Ovary (tissue), 9 donors: ENCODE results near the gene R3HCC1L. TPM values are rescaled to one million over a fixed set of nuclear protein-coding genes. Genes with fewer than 3 reads are reported as not detected.
"Not testable (repeated sequence)": the region's sequence is repeated elsewhere in the genome, so short reads cannot be mapped to it uniquely, and the experiment has no call there.

Source experiments
- DNase-seq, 5 donors: peaks; one replicate each; pipeline ENCODE4 v3.0.0-alpha.2; 2019 to 2020
- H3K27ac ChIP-seq, 2 donors: fragments of 200-600 bp; one replicate each; pipeline versions ENCODE4 v1.5.1 to v1.8.0; 2019 to 2022
- H3K27me3 ChIP-seq: fragments of 200-600 bp; one replicate; pipeline ENCODE4 v1.8.0; 2022
- H3K36me3 ChIP-seq: fragments of 200-600 bp; sonication (generic); one replicate; pipeline ENCODE4 v1.5.1; 2019
- H3K4me1 ChIP-seq: one replicate; pipeline ENCODE4 v1.8.1; 2013; ENCODE audit warnings: mild to moderate bottlenecking, moderate library complexity; ENCODE audit not compliant: insufficient read depth
- H3K4me3 ChIP-seq: fragments of 200-600 bp; sonication (generic); one replicate; pipeline ENCODE4 v1.5.1; 2017
- H3K9me3 ChIP-seq, 2 donors: fragments of 200-600 bp in 1 of 2; sonication (generic) in 1 of 2; one replicate each; pipeline versions ENCODE4 v1.5.1 to v1.8.1; 2013 to 2019; ENCODE audit warnings: mild to moderate bottlenecking in 1 of 2, moderate library complexity in 1 of 2
- EP300 ChIP-seq: sonication (generic); formaldehyde crosslinking; IDR thresholded peaks from one replicate; pipeline ENCODE4 v1.6.1; 2017; ENCODE audit warnings: antibody characterized with exemption
- POLR2A ChIP-seq: fragments of 450-650 bp; IDR thresholded peaks from one replicate; pipeline ENCODE4 v1.6.1; 2017; ENCODE audit warnings: antibody characterized with exemption, mild to moderate bottlenecking, moderate library complexity
- WGBS, 3 donors: extraction: QIAGEN DNeasy Blood & Tissue Kit in 1 of 3; methylation state at CpG; one replicate each; pipeline versions ENCODE4 v1.1.5 to v1.1.7; 2013 to 2017; 5-methylcytosine and 5-hydroxymethylcytosine counted together
- intact Hi-C, 4 donors: fragments of 100-400 bp; cut with DNase I; formaldehyde crosslinking; loops; one replicate each; pipeline versions ENCODE4 v1.11.0 to v1.15.1; 2022 to 2023
- polyA plus RNA-seq, 2 donors: library from polyadenylated mRNA; stranded (reverse); fragments of 200-250 nt in 1 of 2; fragments of 350-450 nt in 1 of 2; fragmentation: Illumina TruSeq in 1 of 2; extraction: RNeasy Lipid Tissue Mini Kit (QIAGEN cat#74804) in 1 of 2; gene quantifications; one replicate each; pipeline ENCODE4 v1.2.3, GENCODE V29; 2013 to 2014
- total RNA-seq, 7 donors: library from RNA; depleted of rRNA in 2 of 7; stranded (reverse); fragments of >200 nt in 2 of 7; fragmentation: NEBNext Ultra II Directional in 3 of 7; extraction: Animal tissue kit (Norgen Biotek cat#: 25700) in 3 of 7; gene quantifications; one replicate each; pipeline versions ENCODE4 v1.1.0 to v1.2.4, GENCODE V29; 2016 to 2023
- TF ChIP-seq, protein P1 (sequence below), 3 donors: fragments of 450-650 bp in 2 of 3; fragments of 200-600 bp in 1 of 3; IDR thresholded peaks; one replicate each; pipeline versions ENCODE4 v1.5.1 to v1.8.0; 2016 to 2022; ENCODE audit warnings: antibody characterized with exemption in 3 of 3, mild to moderate bottlenecking in 1 of 3
- donor health status: DM: no; HTN: no; CAD: no; lungs with moderate emphysema.
- donor health status: DM: no; HTN: no; CAD: no.
- donor health status: Bipolar disorder and iron deficiency.
- donor health status: DM: yes; HTN: yes; CAD: no.
- donor health status: DM: no; HTN: no; CAD: no.
- donor health status: DM: yes; HTN: yes; CAD: no.

R3HCC1L gene
- total and polyA plus RNA-seq, 9 donors, result 7.4 to 10.8 (median 9.1) TPM

- Histone ChIP-seq H3K27me3 (no peaks in the 10 kb centered on the region), H3K9me3 (no peaks in the 10 kb centered on the region), H3K27ac (no peak overlapping the region), H3K4me3 (no peak overlapping the region), H3K36me3 (no peaks in the 10 kb centered on the region), H3K4me1 (peaks cover 4% of the 10 kb centered on the region)
- WGBS, 3 donors, result 78 to 88% (median 82%) methylated on average over 3 of the region's 3 CpGs
- TF ChIP-seq, protein P1, sequence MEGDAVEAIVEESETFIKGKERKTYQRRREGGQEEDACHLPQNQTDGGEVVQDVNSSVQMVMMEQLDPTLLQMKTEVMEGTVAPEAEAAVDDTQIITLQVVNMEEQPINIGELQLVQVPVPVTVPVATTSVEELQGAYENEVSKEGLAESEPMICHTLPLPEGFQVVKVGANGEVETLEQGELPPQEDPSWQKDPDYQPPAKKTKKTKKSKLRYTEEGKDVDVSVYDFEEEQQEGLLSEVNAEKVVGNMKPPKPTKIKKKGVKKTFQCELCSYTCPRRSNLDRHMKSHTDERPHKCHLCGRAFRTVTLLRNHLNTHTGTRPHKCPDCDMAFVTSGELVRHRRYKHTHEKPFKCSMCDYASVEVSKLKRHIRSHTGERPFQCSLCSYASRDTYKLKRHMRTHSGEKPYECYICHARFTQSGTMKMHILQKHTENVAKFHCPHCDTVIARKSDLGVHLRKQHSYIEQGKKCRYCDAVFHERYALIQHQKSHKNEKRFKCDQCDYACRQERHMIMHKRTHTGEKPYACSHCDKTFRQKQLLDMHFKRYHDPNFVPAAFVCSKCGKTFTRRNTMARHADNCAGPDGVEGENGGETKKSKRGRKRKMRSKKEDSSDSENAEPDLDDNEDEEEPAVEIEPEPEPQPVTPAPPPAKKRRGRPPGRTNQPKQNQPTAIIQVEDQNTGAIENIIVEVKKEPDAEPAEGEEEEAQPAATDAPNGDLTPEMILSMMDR (IDR thresholded peaks at IDR 0.05), result no peak
- TF ChIP-seq POLR2A (no peak), EP300 (no peak)
- intact Hi-C loops, result no loop called here
- no peak for DNase-seq
Measured at GRCh38 chr10:98131619-98132018, 2.8 kb upstream of the R3HCC1L start.

DNA sequence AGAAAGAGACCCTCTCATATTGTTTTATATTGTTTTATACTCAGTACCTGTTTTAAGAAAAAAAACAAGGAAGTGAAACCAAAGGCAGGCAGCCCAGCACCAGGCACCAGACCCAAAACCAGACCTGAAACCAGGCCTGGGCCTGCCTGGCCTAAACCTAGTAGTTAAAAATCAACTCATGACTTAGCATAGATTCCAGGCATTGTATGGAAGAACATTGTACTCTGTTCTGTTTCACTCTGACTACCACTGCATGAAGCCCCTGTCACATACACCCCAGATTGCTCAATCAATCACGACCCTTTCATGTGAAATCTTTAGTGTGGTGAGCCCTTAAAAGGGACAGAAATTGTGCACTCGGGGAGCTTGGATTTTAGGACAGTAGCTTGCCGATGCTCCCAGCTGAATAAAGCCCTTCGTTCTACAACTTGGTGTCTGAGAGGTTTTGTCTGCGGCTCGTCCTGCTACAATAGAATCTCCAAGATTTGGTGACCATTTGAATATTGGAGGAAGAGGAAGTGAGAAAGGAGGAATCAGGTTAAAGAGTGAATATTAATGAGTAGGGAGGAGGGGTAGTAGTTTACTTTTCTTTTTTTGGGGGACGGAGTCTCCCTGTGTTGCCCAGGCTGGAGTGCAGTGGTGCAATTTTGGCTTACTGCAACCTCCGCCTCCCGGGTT, 1.2 kb upstream of the R3HCC1L start:
- intact Hi-C loops, H3K9me3 ChIP-seq, H3K36me3 ChIP-seq, H3K4me1 ChIP-seq, H3K27me3 ChIP-seq, DNase-seq, H3K4me3 ChIP-seq, H3K27ac ChIP-seq: not testable (repeated sequence)
- WGBS, 3 donors, result 96 to 97% (median 97%) methylated on average over 9 of the region's 9 CpGs

DNA sequence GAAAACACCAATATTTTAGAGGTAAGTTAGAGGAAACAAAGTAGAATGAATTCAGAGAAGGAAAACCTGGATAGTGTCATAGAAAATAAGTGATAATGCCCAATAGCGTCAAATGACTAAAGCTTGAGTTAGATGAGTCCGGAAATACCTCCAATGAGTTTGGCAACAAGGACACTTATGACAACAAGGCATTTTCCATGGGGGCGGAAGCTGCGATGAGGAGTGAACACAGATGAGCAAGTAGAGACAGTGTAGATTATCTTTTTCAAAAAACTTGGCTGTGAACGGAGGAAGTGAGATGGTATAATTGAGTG, 383 bp upstream of the R3HCC1L start:
- Histone ChIP-seq H3K27ac (no peak overlapping the region), H3K36me3 (no peaks in the 10 kb centered on the region), H3K4me1 (peaks cover 5% of the 10 kb centered on the region), H3K27me3 (no peaks in the 10 kb centered on the region), H3K9me3 (no peaks in the 10 kb centered on the region), H3K4me3 (peak overlapping the region; percentile 62)
- no peak for DNase-seq
- TF ChIP-seq EP300, result no peak
- TF ChIP-seq POLR2A, result no peak
- intact Hi-C loops, result no loop called here
- 42 to 55% (median 50%) methylated on average over 5 of the region's 5 CpGs for WGBS, 3 donors

DNA sequence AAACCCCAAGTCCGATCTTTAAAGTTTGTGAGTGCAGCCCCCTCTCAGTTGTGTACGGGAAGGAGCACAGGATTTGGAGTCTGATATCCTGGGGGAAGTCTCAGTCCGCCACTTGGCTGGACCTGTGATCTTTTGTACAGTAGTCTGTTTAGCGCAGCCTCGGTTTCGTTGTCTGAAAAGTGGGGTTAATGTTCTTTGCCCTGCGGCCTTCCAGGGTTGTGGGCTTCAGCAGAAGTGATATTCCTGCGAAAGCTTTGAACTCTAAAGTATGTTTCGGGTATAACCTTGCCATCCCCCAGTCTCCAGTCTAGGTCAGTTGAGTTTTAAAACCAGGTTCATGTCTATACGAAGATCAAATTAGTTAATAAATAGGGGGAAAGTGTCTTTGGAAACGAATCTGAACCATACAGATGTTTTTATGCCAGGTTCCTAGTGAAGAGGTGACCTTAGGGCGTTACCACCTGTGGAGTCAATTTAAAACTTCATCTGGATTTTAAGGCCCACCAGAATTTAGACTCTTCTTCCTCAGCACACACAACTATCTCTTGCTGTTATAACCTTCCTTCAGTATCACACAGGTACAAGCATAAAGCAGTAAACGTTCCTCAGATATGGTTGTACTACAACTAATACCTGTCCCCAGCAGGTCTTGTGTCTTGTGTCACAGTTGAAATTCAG, 904 bp downstream of the R3HCC1L start:
- Histone ChIP-seq H3K4me3 (peak overlapping the region; percentile 62), H3K4me1 (peaks cover 7% of the 10 kb centered on the region), H3K36me3 (no peaks in the 10 kb centered on the region), H3K27me3 (no peaks in the 10 kb centered on the region), H3K27ac (peak overlapping the region; percentile 75 to 77), H3K9me3 (no peaks in the 10 kb centered on the region)
- 21 to 23% (median 22%) methylated on average over 13 of the region's 13 CpGs for WGBS, 3 donors
- intact Hi-C loops, result no loop called here
- TF ChIP-seq POLR2A (no peak), EP300 (no peak)
- TF ChIP-seq, protein P1 (IDR thresholded peaks at IDR 0.05), result no peak
- no peak for DNase-seq

GRCh38 chr10:98136775-98137174, 2.3 kb downstream of the R3HCC1L start:
- DNase-seq, result not testable (repeated sequence)
- 93 to 95% (median 94%) methylated on average over 16 of the region's 16 CpGs for WGBS, 3 donors

GRCh38 chr10:98138031-98138430, 3.6 kb downstream of the R3HCC1L start:
- DNase-seq, result no peak
- no peaks in the 10 kb centered on the region for H3K27me3 ChIP-seq
- intact Hi-C loops, result no loop called here
- H3K36me3 ChIP-seq, result no peaks in the 10 kb centered on the region
- H3K27ac ChIP-seq, result no peak overlapping the region
- TF ChIP-seq, protein P1 (IDR thresholded peaks at IDR 0.05), result no peak
- TF ChIP-seq POLR2A (no peak), EP300 (no peak)
- H3K9me3 ChIP-seq, result no peaks in the 10 kb centered on the region
- H3K4me3 ChIP-seq, result no peak overlapping the region
- H3K4me1 ChIP-seq, result peaks cover 7% of the 10 kb centered on the region

More at GRCh38 chr10:98136775-98137174, 2.3 kb downstream of the R3HCC1L start:
- intact Hi-C loops, H3K4me3 ChIP-seq, H3K9me3 ChIP-seq, H3K36me3 ChIP-seq, H3K27ac ChIP-seq, H3K27me3 ChIP-seq, H3K4me1 ChIP-seq: not testable (repeated sequence)
